Measurements from ENCODE around the gene ANKS4B. TPM values are rescaled to one million over a fixed set of nuclear protein-coding genes. Genes with fewer than 3 reads are reported as not detected.
A peak's percentile ranks its signal among the peaks of the same experiment; 100 is the strongest.
"Not testable (repeated sequence)": the region's sequence is repeated elsewhere in the genome, so short reads cannot be mapped to it uniquely, and the experiment has no call there.

Gene ANKS4B
- total RNA-seq, 1 donor from 2014 or later = not detected

- no peak for DNase-seq (ENCODE audit: extremely low read depth, low read depth, low spot score)
Measured at GRCh38 chr16:21285314-21285713, 51.8 kb downstream of the ANKS4B start.

- not testable (repeated sequence) for DNase-seq (ENCODE audit: extremely low read depth, low read depth, low spot score)
Measured at GRCh38 chr16:21289789-21290188, 56.3 kb downstream of the ANKS4B start.

- DNase-seq (ENCODE audit: extremely low read depth, low read depth, low spot score) = peak; percentile 99
Measured at GRCh38 chr16:21300309-21301167, 67.0 kb downstream of the ANKS4B start.

GRCh38 chr16:21301168-21301894 lies 67.8 kb downstream of the ANKS4B start:
- no peak for DNase-seq (ENCODE audit: extremely low read depth, low read depth, low spot score)

- no peak for DNase-seq (ENCODE audit: extremely low read depth, low read depth, low spot score)
Measured at GRCh38 chr16:21301895-21302291, 68.4 kb downstream of the ANKS4B start.

- DNase-seq (ENCODE audit: extremely low read depth, low read depth, low spot score) = no peak
Measured at GRCh38 chr16:21302454-21302853, 69.0 kb downstream of the ANKS4B start.

GRCh38 chr16:21302898-21303528 lies 69.5 kb downstream of the ANKS4B start:
- DNase-seq (ENCODE audit: extremely low read depth, low read depth, low spot score) = no peak

Other genes with a start within 250 kb of the ANKS4B start
- not detected in 2 replicates for gene DNAH3, start 82.9 kb upstream of the ANKS4B start, total RNA-seq
- gene LDAF1, start 75.0 kb upstream of the ANKS4B start, total RNA-seq = 33.3 and 67.4 TPM in 2 replicates
- gene ZP2, start 22.1 kb upstream of the ANKS4B start, total RNA-seq = not detected in 2 replicates
- gene CRYM, start 44.6 kb downstream of the ANKS4B start, total RNA-seq = 0.12 and 8.1 TPM in 2 replicates